ENCODE data around the gene ATP5F1B. TPM values are rescaled to one million over a fixed set of nuclear protein-coding genes. Genes with fewer than 3 reads are reported as not detected.

The ATP5F1B gene
- total and polyA plus RNA-seq, 9 of the 15 experiments (the other 6 are each of a cell fraction or from before 2014, with no cell fraction given): 908 to 3,125 (median 1,482) TPM

DNA sequence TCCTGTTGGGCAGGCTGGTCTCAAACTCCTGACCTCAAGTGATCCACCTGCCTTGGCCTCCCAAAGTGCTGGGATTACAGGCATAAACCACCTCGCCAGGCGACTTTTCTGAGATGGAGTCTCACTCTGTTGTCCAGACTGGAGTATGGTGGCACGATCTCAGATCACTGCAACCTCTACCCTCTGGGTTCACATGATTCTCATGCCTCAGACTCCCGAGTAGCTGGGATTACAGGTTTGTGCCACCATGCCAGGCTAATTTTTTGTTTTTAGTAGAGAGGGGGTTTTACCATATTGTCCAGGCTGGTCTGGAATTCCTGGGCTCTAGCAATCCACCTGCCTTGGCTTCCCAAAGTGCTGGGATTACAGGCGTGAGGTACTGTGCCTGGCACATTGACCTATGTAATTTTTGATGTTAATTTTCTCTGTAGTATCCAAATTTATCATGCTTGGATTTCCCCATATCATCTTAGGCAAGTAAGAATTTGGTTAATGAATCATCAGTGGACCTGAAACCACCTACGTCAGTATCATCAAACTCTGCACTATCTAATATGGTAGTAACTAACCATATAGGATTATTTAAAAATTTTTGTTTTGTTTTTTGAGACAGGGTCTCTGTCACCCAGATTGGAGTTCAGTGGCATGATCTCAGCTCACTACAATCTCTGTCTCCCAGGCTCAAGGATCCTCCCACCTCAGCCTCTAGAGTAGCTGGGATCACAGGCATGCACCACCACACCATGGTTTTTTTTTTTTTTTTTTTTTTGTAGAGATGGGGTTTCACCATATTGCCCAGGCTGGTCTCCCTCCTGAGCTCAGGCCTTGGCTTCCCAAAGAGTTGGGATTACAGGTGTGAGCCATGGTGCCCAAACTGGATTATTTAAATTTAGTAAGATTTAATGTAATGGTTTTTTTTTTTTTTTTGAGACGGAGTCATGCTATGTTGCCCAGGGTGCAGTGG is 11.9 kb upstream of the ATP5F1B start:
- no peak for DNase-seq (ENCODE audit: extremely low read depth in 1 of 4, low spot score in 3 of 4)
- no peak overlapping the region for H2AFZ ChIP-seq (ENCODE audit: low read depth, low read length)
- H3K4me3 ChIP-seq: no peak overlapping the region
- in situ Hi-C loops (cut with MboI) (no loop called here), intact Hi-C loops (cut with micrococcal nuclease) (no loop called here)
- no peaks in the 10 kb centered on the region for H3K79me2 ChIP-seq (ENCODE audit: control insufficient read depth, insufficient read depth, low read length)
- ATAC-seq: no peak
- FAIRE-seq: no peak
- H3K9me3 ChIP-seq (replicated peaks; ENCODE audit: control insufficient read depth, insufficient read depth, low read depth, low read length): no peaks in the 10 kb centered on the region; the same call in none of the 2 replicates
- ChIA-PET CTCF (ENCODE audit: low intra/inter-chr PET ratio) (no interaction called here), POLR2A (interaction anchor here (1.1 to 1.7 kb wide), 5 partner anchors 8 to 30 kb away, joined by 3 to 6 read pairs (median 4); partner anchors contain the start of gene PTGES3)
- no peak overlapping the region for H3K4me2 ChIP-seq (ENCODE audit: insufficient read depth, low read length)
- H3K9ac ChIP-seq (ENCODE audit: insufficient read depth in 1 of 2, low read depth in 2 of 2, low read length in 2 of 2): no peak overlapping the region
- no TSS peak for BruUV-seq (replicated peaks)
- H3K9me1 ChIP-seq (ENCODE audit: control insufficient read depth, insufficient read depth, low read length): no peaks in the 10 kb centered on the region
- H3K36me3 ChIP-seq (ENCODE audit: control insufficient read depth, insufficient read depth, low read length): no peaks in the 10 kb centered on the region; the same call in 2 of the 3 replicates
- no peaks in the 10 kb centered on the region for H4K20me1 ChIP-seq (replicated peaks; ENCODE audit: control insufficient read depth, insufficient read depth, low read length)
- no peaks in the 10 kb centered on the region; a peak in 1 of 5 replicates for H3K4me1 ChIP-seq (replicated peaks in 1 of 2; ENCODE audit: control insufficient read depth in 2 of 2, insufficient read depth in 2 of 2, low read length in 2 of 2)
- no peaks in the 10 kb centered on the region for H3K27me3 ChIP-seq (ENCODE audit: control insufficient read depth in 2 of 2, insufficient read depth in 2 of 2, low read length in 2 of 2)
- TF ChIP-seq E2F8 (IDR thresholded peaks at IDR 0.05; ENCODE audit: low read depth, partially characterized antibody) (no peak), SMARCA5 (IDR thresholded peaks at IDR 0.05) (no peak), DMBX1 (CRISPR knock-in tag; IDR thresholded peaks at IDR 0.05; ENCODE audit: borderline replicate concordance) (no peak), SRF (CRISPR knock-in tag; IDR thresholded peaks at IDR 0.05) (no peak), RBFOX2 (IDR thresholded peaks at IDR 0.05; ENCODE audit: low read depth, low read length) (no peak), NFYB (IDR thresholded peaks at IDR 0.05; ENCODE audit: extremely low read depth, insufficient read length) (no peak), SMAD2 (IDR thresholded peaks at IDR 0.05; ENCODE audit: low read depth, low read length) (no peak), SRSF9 (IDR thresholded peaks at IDR 0.05; ENCODE audit: borderline replicate concordance, low read depth, low read length) (no peak), TSC22D4 (tag; IDR thresholded peaks at IDR 0.05) (no peak), MECOM (CRISPR knock-in tag; IDR thresholded peaks at IDR 0.05) (no peak)
- TF ChIP-seq, protein P1, sequence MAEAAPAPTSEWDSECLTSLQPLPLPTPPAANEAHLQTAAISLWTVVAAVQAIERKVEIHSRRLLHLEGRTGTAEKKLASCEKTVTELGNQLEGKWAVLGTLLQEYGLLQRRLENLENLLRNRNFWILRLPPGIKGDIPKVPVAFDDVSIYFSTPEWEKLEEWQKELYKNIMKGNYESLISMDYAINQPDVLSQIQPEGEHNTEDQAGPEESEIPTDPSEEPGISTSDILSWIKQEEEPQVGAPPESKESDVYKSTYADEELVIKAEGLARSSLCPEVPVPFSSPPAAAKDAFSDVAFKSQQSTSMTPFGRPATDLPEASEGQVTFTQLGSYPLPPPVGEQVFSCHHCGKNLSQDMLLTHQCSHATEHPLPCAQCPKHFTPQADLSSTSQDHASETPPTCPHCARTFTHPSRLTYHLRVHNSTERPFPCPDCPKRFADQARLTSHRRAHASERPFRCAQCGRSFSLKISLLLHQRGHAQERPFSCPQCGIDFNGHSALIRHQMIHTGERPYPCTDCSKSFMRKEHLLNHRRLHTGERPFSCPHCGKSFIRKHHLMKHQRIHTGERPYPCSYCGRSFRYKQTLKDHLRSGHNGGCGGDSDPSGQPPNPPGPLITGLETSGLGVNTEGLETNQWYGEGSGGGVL (CRISPR knock-in tag; IDR thresholded peaks at IDR 0.05): no peak
- TF ChIP-seq, protein P2, sequence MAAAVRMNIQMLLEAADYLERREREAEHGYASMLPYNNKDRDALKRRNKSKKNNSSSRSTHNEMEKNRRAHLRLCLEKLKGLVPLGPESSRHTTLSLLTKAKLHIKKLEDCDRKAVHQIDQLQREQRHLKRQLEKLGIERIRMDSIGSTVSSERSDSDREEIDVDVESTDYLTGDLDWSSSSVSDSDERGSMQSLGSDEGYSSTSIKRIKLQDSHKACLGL (CRISPR knock-in tag; IDR thresholded peaks at IDR 0.05; ENCODE audit: borderline replicate concordance, poor library complexity, severe bottlenecking): no peak
- 69% methylated on average over 7 of the region's 7 CpGs for WGBS (ENCODE audit: insufficient coverage, low coverage, missing lambda C conversion rate)
- H3K27ac ChIP-seq (ENCODE audit: extremely low read depth, low read depth, low read length): no peak overlapping the region
